Right hindlimb (tissue), 1 donor: ENCODE data around the gene CDNF.
"Not testable (repeated sequence)": the region's sequence is repeated elsewhere in the genome, so short reads cannot be mapped to it uniquely, and the experiment has no call there.

Source experiments
- DNase-seq: peaks from one replicate; pipeline ENCODE4 v3.0.0-alpha.2; 2018

The CDNF gene

DNA sequence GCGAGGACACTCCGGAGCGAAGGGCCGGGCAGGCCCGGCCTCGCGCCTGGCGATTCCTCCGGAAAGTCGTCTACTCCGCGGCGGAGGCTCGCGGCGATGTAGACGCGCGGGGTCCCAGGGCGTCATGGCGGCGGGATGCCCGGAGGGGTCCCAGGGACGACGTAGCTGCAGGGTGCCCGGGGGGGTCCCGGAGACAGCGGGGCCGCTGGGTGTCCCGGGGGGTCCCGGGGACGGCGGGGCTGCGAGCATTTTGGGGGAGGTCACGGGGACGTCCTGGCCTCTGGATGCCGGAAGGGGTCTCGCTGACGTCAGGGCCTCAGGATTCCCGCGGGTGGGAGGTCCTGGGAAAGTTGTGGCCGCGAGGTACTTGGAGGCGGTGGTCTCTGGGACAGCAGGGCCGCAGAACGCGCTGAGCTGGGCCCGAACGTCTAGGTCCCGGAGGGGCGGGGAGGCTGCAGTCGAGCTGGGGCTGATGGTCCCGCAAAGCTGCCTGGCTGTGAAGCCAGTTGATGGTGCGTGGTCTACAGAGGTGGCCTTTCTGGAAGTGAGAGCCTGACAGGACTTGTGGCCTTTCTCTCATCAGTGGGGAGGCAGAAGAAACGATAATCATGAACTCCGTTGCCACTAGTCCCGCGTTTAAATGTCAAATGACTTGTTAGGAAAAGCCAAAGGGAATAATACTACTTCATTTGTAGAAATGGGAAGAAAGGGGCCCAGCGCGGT lies 906 bp upstream of the CDNF start:
- DNase-seq = peak; percentile 73

DNA sequence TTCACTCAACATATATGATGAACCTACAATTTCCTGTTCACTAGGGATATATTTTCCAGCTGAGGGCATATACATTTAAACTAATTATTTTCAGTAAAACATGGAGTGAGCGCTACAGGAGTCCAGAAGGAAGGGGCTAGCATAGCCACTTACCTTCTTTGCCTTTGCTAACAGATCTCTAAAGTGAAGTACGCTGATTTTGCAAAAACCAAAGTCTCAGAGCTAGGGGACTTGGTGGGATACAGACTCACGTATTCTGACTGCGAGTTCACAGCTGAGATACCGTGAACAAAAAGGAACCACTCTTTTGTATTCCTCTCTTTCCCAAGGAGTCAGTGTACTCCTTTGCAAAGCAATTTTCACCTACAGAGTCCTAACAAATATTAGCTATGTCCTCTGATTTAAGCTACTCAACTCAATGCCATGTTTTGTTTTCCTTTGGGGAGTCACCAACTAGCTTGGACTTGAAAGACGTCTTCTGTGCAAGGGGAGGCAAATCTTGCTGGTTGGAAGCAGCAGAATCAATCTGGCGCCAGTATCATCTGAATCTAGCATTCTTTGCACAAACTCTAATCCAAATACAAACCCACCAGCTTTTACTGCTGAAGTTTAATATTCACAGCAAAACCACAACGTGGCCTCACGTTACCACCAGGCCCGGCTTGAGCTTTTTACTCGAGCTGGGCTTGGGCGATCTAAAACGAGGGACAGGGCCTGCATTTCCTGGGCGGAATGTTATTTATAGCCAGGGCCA lies 657 bp downstream of the CDNF start:
- DNase-seq = no peak

DNA sequence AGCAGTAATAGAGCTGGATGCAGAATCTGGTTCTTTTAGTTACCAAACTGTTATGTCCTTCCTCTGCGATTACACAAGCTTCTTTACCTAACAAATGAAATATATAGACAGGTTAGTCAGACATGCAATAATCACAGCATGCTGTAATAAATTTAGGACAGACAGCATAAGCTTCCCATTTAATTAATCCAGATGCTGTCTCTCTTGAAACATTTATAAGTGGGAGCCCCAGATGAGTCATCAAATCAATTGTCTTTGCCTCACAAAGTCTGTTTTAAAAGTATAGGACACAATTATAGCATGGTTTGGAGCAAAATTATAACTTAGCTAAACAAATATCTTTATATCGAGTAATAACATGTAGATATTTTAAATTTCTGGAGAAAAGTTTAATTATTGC lies 1.6 kb downstream of the CDNF start:
- DNase-seq = no peak

DNA sequence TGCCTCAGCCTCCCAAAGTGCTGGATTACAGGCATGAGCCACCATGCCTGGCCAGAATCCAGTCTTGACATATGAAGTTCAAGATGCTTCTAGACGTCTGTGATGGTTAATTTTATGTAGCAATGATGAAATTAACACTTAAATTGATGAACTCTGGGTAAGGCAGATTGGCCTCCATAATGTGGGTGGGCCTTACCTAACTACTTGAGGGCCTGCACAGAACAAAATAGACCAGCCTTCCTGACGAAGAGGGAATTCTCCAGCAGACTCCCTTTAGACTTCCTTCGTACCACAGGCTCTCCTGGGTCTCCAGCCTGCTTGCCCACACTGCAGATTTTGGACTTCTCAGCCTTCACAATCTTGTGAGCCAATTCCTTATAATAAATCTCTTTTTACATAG lies 4.7 kb downstream of the CDNF start:
- no peak for DNase-seq

DNA sequence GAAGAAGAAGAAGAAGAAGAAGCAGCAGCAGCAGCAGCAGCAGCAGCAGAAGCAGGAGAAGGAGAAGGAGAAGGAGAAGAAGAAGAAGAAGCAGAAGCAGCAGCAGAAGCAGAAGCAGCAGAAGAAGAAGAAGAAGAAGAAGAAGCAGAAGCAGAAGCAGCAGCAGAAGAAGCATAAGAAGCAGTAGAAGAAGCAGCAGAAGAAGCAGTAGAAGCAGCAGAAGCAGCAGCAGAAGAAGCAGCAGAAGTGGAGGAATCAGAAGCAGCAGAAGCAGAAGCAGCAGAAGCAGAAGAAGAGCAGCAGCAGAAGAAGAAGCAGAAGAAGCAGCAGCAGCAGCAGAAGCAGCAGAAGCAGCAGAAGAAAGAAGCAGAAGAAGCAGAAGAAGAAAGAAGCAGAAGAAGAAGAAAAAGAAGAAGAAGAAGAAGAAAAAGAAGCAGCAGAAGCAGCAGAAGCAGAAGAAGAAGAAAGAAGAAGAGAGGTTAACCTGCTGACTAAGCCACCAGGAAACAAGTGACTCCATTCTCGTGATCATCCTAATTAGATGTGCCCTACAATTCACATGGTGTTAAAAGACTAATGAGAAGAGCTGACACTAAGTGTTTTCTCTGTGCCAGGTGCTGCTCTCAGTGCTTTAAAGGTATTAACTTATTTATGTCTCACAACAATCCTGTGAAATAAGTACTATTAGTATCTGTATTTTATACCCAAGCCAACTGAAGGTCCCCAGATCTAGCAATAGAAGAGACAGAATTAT lies 11.6 kb downstream of the CDNF start:
- DNase-seq = no peak

DNA sequence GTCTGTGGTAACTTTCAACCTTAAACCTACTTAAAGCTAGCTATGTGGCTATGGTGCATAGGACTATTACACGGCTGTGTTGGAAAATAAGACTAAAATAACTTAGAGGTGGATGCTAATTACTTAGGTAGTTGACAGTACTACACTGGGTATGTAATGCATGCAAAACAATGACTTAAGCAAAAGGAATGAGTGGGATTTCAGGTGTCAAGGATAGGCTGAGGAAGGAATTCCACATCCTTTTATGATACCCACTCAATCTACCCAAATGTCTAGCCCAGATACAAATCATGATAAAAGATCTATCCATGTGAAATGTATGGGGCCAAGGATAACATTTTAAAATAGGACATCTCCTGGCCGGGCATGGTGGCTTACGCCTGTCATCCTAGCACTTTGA lies 13.9 kb downstream of the CDNF start:
- DNase-seq = no peak

DNA sequence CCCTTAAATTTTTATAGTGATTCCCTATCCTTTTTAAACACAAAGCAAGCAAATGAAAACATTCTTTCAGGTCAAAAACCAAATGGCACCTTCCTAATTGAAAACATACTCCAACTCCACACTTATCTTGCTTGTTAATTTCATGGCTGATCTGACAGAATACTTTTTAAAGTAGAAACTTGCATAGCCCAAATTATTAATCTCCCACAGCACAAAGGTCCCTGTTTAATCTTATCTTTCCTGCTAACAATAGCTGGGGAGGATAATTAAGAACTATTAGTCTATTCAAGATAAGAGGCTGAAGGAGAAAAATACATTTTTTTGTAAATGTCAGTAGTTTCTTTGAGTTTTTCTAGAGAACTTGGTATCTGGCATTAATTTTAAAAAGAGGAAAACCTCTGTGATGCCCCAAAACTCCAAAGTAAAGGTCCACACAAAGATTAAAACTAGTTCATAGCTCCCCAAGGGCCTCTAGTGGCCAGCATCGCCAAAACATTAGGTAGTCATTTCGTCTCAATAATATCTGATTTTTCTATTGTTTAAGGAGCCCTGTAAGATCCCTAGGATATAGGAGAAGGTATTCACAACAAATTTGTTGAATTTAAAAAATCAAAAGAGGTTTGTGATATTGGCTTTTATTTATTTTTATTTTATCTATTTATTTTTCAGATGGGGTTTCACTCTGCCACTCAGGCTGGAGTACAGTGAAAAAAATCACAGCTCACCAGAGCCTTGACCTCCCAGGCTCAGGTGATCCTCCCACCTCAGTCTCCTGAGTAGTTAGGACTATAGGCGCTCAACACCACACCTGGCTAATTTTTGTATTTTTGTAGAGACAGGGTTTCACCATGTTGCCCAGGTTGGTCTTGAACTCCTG lies 14.7 kb downstream of the CDNF start:
- no peak for DNase-seq

DNA sequence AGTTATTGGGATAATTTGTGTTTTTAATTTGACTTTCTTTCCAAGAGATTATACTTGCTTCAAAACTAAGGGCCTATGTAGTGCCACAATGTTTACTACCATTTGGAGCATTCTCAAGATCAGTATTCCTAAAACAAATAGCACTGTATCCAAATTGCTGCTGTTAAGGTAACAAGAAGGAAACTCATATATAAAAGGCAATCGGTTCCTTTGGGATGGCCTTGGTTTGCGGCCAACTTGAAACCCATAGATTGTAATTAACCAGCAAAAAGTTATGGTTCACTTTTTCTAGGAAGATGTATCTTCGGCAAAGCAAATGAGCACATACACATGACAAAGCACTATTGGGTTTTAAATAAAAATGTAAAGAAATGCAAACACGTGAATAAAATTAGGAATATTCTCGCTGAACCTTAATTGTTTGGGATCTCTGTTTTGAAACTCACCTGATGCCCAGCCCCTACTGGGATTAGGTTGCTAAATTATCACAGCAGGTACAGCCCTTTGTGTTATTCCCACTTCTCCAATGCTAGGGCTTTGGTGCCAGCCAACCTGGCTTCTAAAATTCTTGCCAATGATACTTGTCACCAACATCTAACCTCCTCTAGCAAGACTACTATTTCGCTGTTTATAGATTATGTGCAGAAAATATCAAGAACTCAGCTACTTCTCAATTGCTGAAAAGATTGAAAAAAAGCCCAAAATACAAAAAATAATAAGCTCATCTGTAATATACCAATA lies 16.0 kb downstream of the CDNF start:
- DNase-seq = no peak

DNA sequence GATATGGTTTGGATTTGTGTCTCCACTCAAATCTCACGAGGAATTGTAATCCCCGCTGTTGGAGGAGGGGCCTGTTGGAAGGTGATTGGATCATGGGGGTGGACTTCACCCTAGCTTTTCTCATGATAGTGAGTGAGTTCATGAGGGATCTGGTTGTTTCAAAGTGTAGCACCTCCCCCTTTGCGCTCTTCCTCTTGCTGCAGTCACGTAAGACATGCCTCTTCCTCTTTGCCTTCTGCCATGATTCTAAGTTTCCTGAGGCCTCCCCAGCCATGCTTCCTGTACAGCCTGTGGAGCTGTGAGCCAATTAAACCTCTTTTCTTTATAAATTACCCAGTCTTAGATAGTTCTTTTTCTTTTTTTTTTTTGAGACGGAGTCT lies 17.1 kb downstream of the CDNF start:
- no peak for DNase-seq

DNA sequence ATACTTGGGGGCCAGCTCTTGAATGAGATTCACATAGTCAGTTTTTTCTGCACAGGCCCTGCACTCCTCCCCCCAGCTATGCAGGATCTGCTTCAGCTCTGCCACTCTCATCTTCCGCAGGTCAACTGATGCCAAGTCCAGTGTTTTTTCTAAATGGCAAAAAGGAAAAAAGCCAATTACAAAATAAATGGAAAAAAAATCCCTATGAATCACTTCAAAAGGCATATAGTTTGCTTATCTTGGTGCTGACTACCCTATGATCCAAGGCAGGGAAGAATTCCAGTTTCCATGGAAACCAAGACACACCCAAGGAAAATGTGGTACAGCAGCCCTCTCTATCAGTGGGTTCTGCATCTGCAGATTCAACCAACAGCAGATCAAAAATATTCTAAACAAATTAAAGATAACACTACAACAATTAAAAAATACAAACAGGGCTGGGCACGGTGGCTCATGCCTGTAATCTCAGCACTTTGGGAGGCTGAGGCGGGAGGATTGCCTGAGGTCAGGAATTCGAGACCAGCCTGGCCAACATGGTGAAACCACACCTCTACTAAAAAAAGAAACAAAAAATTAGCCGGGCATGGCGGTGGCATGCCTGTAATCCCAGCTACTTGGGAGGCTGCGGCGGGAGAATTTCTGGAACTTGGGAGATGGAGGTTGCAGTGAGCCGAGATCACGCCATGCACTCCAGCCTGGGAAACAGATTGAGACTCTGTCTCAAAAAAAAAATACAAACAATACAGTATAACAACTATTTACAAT lies 17.6 kb downstream of the CDNF start:
- DNase-seq = no peak

DNA sequence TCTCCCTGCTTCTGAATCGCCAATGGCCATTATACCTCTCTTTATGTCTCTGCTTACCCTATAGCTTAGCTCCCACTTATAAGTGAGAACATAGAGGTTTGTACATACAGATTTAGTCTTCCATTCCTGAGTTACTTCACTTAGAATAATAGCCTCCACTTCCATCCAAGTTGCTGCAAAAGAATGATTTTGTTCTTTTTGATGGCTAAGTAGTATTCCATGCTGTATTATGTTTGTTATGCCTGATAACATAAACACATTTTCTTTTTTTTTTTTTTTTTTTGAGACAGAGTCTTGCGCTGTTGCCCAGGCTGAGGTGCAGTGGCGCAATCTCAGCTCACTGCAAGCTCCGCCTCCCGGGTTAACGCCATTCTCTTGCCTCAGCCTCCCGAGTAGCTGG lies 21.1 kb downstream of the CDNF start:
- not testable (repeated sequence) for DNase-seq

DNA sequence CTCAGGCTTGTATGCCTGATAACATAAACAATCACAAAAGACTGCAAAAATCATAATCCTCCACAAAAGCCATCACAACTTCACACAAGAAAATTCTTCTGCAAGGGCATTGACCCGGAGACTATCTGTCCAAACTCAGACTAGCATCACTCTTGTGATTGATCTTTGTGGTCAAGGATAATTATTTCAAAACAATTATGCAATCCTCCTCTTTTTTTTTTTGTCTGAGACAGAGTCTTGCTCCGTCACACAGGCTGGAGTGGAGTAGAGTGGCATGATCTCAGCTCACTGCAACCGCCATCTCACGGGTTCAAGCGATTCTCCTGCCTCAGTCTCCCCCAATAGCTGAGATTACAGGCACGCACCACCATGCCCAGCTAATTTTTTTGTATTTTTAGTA lies 22.2 kb downstream of the CDNF start:
- DNase-seq = no peak

DNA sequence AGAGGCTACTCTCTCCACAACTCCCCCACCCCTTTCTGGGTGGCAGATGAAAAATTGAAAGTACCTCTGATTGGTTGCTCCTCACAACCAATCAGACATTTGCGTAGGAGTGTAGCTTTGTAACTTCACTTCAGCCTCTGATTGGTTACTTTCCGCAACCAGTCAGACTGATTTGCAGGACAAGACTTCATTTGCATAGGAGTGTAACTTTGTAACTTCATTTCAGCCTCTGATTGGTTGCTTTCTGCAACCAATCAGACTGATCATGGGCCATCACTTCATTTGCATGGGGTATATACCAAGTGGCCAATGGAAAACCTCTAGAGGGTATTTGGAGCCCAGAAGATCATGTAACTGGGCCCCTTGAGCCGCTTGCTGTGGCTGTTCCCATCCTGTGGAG lies 25.6 kb downstream of the CDNF start:
- no peak for DNase-seq

DNA sequence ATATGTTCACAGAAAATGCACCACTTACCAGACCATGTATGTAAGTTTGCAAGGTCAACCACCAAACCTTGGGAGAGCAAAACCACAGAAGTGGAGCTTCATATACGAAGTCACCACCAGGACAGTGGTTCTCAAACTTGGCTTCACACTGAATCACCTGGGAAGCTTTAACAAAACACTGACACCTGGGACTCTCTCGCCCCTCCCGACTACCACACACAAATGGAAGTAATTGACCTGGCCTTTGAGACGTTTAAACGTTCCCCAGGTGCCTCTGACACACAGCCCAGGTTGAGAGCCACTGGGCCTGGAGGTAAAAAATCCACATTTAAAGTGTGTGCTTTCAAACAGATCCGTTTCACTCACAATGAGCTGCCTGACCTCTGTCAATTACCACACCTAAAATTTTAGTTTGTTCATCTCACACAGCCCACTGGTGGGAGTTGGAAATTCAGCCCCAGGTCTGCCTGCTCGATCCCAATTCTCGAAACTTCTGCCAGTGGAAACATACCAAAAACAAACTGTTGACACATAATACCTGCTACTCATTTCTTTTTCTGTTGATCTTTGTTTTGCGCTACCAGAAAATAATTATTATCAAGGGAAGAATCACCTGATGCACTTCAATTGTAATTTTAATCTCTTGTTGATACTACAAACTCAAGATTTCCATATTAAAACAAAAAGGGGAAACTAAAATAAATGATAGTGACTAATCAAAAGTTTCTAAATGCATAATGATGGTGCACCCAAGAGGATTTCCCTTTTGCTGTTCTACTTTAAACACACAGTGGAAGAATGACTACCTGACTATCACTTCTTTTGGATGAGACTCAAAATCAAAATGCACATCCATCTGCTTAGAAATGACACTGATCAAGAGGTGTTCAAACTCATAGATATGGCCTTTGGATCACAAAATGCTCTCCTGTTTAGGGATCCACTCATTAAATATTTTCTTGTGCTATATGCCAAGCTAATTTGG lies 26.6 kb downstream of the CDNF start:
- DNase-seq = no peak

DNA sequence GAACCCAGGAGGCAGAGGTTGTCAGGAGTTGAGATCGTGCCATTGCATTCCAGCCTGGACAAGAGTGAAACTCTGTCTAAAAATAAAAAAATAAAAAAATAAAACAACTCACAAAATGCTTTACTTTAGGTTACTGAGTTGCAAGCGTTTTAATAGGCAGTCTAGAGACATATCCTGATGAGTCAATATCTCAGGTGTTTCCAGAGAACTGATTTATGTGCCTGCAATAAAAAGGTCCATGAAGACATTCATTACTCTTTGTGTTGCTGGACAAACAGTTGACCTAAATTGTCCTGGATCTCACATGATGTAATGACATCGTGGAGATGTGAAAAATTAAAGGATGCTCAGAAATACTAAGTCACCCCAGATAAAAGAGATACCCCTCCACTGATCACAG lies 31.5 kb downstream of the CDNF start:
- no peak for DNase-seq

DNA sequence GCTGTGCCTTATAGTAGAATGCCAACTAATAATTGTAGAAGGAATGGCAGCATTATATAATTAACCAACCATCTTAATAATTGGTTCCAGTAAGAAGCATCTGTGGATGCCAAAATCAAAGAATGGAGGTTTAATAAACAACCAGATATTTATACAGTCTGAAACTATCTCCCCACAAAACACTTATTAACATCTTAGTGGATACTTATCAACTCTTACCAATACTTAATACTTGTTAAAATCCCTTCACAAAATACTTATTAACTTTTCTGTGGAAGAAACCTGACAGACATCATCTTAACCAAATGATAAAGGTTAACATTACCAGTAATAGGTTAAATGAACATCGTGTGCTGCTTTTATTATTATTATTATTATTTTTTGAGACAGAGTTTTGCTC lies 34.0 kb downstream of the CDNF start:
- DNase-seq = no peak

DNA sequence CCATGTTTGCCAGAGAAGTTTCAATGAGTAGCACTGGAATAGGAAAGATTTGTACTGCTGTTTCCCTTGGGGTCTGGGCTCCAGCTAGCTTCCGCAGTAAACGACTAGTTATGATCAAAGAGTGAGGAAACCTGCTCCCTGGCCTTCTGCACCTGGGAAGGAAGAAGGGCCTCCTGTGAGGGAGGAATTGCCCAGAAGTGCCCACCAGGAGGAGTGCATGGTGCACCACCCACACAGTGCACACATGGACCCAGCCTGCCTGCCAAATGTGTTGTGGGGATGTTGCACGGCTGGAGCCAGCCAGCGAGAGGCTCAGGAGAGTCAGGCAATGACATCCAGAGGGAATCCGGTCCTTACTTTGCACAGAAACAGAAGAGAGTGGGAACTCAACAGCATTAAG lies 36.1 kb downstream of the CDNF start:
- peak; percentile 26 for DNase-seq

DNA sequence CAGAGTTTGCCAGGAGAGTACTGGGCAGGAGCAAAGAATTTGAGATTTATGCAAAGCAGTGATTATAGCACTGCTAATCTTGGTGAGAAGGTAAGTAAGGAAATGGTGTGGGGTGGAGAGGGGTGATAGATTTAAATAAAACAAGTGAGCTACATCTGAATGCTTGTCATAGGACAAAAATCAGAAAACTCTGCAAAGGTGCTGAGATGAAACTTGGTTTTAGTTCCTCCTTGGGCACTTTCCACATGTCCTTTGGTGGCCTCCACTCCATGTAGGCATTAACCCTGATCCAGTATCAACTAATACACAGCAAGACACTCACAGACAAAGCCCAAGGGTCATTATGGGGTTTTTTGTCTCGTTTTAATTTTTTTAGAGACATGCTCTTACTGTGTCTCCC lies 37.4 kb downstream of the CDNF start:
- DNase-seq = no peak

DNA sequence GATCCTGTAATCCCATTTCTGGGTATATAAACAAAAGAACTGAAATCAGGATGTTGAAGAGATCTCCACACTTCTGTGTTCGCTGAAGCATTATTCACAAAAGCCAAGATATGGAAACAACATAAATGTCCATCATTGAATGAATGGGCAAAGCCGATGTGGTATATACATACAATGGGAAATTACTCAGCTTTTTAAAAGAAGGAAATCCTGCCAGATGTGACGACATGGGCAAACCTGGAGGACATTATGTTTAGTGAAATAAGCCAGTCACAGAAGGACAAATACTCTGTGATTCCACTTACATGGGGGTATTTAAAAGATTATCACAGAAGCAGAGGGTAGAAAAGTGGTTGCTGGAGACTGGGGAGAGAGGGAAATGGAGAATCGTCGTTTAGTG lies 39.2 kb downstream of the CDNF start:
- no peak for DNase-seq

DNA sequence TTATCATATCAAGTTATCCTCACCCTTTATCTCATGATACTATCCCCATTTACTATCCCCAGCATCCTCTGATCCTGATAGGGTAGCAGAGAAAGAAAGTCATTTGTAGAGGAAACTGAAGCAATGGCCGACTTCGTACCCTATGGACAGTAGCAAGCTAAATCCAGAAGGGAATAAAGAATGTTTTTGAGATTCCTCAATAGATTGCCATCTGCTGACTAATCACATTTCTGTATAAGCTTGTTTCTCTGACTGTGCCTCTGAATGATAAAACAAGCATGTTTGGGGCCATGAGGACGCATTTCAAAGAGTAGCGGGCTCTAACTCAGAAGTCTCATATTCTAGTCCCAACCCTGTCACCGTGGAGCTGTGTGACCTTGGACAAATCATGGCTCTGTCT lies 49.9 kb downstream of the CDNF start:
- no peak for DNase-seq
